Right ventricle myocardium inferior (tissue), 1 donor: Measurements from ENCODE around the gene ZCCHC2. TPM values are rescaled to one million over a fixed set of nuclear protein-coding genes. Genes with fewer than 3 reads are reported as not detected.

Source experiments
- ATAC-seq: fragments of 200-7000 bp; cut with Tn5 transposase; one replicate; pipeline ENCODE4 v1.9.1; 2020; ENCODE audit warnings: mild to moderate bottlenecking, moderate library complexity
- DNase-seq: peaks from one replicate; pipeline ENCODE4 v3.0.0; 2021; ENCODE audit errors: missing footprints
- intact Hi-C: fragments of 100-400 bp; cut with DNase I; formaldehyde crosslinking; loops from one replicate; pipeline ENCODE4 v1.11.0; 2022
- total RNA-seq: library from RNA; stranded (reverse); fragmentation: NEBNext Ultra II Directional; extraction: Animal tissue kit (Norgen Biotek cat#: 25700); gene quantifications from one replicate; pipeline ENCODE4 v1.2.1, GENCODE V29; 2021
- donor health status: DM: no; HTN: yes; CAD: no; lungs with severe emphysema.

ZCCHC2 gene
- total RNA-seq, 1 donor from 2014 or later = 18.2 TPM

- peak; percentile 38 for ATAC-seq
- DNase-seq = no peak
Observed at GRCh38 chr18:62616331-62616805, 93.5 kb downstream of the ZCCHC2 start.

GRCh38 chr18:62617793-62618591 is 95.2 kb downstream of the ZCCHC2 start:
- ATAC-seq (no peak), DNase-seq (no peak)
- intact Hi-C loops = no loop called here

More at GRCh38 chr18:62616331-62616805, 93.5 kb downstream of the ZCCHC2 start:
- intact Hi-C loops = no loop called here

GRCh38 chr18:62618735-62619134 is 95.9 kb downstream of the ZCCHC2 start:
- DNase-seq (no peak), ATAC-seq (no peak)
- intact Hi-C loops = no loop called here

- ATAC-seq (peak; percentile 56), DNase-seq (no peak)
- intact Hi-C loops = no loop called here
Observed at GRCh38 chr18:62621546-62621945, 98.7 kb downstream of the ZCCHC2 start.

- DNase-seq = no peak
- ATAC-seq = peak; percentile 69
- intact Hi-C loops = no loop called here
Observed at GRCh38 chr18:62625019-62625418, 102.2 kb downstream of the ZCCHC2 start.

Other genes with a start within 250 kb of the ZCCHC2 start
- 1.1 TPM for gene TNFRSF11A, start 197.7 kb upstream of the ZCCHC2 start, total RNA-seq
- gene PHLPP1, start 192.5 kb downstream of the ZCCHC2 start, total RNA-seq = 5.1 TPM